NCI-H1436 treated with DMSO at 0.1 percent for 48 hours (cell line): ENCODE results near the gene TTC28.
"Not testable (repeated sequence)": the region's sequence is repeated elsewhere in the genome, so short reads cannot be mapped to it uniquely, and the experiment has no call there.

Experiments
- DNase-seq: peaks from one replicate; lab custom pipeline; 2025; lab: John Stamatoyannopoulos, UW

Gene TTC28

GRCh38 chr22:28679611-28680287 is at the start of gene TTC28:
Gene TTC28, minus strand, starts transcription at chr22:28679840. Its CDS starts 117 bp downstream, at chr22:28679723.
- DNase-seq: not testable (repeated sequence)

GRCh38 chr22:28728621-28729313 is 49.1 kb upstream of the TTC28 start:
- DNase-seq: no peak

- DNase-seq: no peak
These were observed 48.4 kb upstream of the TTC28 start for GRCh38 chr22:28728002-28728401.

GRCh38 chr22:28718044-28718443 is 38.4 kb upstream of the TTC28 start:
- DNase-seq: no peak

GRCh38 chr22:28716686-28717085 is 37.0 kb upstream of the TTC28 start:
- no peak for DNase-seq

- no peak for DNase-seq
These were observed 36.0 kb upstream of the TTC28 start for GRCh38 chr22:28715611-28716010.

- DNase-seq: no peak
These were observed 34.5 kb upstream of the TTC28 start for GRCh38 chr22:28714043-28714628.

- DNase-seq: no peak
These were observed 32.5 kb upstream of the TTC28 start for GRCh38 chr22:28711820-28712777.

- no peak for DNase-seq
These were observed 31.7 kb upstream of the TTC28 start for GRCh38 chr22:28711341-28711740.

GRCh38 chr22:28710576-28711191 is 31.0 kb upstream of the TTC28 start:
- DNase-seq: no peak

- no peak for DNase-seq
These were observed 30.5 kb upstream of the TTC28 start for GRCh38 chr22:28710107-28710506.

- DNase-seq: no peak
These were observed 27.2 kb upstream of the TTC28 start for GRCh38 chr22:28706845-28707244.

GRCh38 chr22:28703436-28703835 is 23.8 kb upstream of the TTC28 start:
- DNase-seq: no peak

- no peak for DNase-seq
These were observed 23.3 kb upstream of the TTC28 start for GRCh38 chr22:28702891-28703290.

GRCh38 chr22:28693041-28693760 is 13.6 kb upstream of the TTC28 start:
- DNase-seq: not testable (repeated sequence)

- not testable (repeated sequence) for DNase-seq
These were observed 10.2 kb upstream of the TTC28 start for GRCh38 chr22:28689796-28690195.

- DNase-seq: not testable (repeated sequence)
These were observed 3.3 kb upstream of the TTC28 start for GRCh38 chr22:28682966-28683365.

GRCh38 chr22:28680813-28681490 is 1.3 kb upstream of the TTC28 start:
- not testable (repeated sequence) for DNase-seq

GRCh38 chr22:28678778-28679610 is 646 bp downstream of the TTC28 start:
- not testable (repeated sequence) for DNase-seq
